Right cardiac atrium (tissue), 5 donors: ENCODE data around the gene MPHOSPH9. TPM values are rescaled to one million over a fixed set of nuclear protein-coding genes. Genes with fewer than 3 reads are reported as not detected.

Source experiments
- ATAC-seq, 2 donors: fragments of 200-7000 bp; cut with Tn5 transposase; one replicate each; pipeline versions ENCODE4 v1.8.0 to v1.9.1; 2020; ENCODE audit warnings: moderate library complexity in 2 of 2, mild to moderate bottlenecking in 1 of 2
- DNase-seq, 3 donors: peaks; one replicate each; pipeline ENCODE4 v3.0.0-alpha.2; 2020
- H3K27ac ChIP-seq: one replicate; pipeline ENCODE4 v1.5.1; 2013; ENCODE audit warnings: mild to moderate bottlenecking, low read length, control low read depth, moderate library complexity
- H3K27me3 ChIP-seq: one replicate; pipeline ENCODE4 v1.6.1; 2013; ENCODE audit not compliant: control insufficient read depth, insufficient read depth
- H3K4me1 ChIP-seq: one replicate; pipeline ENCODE4 v1.6.1; 2013; ENCODE audit warnings: low read length; ENCODE audit not compliant: control insufficient read depth, insufficient read depth
- H3K4me3 ChIP-seq: one replicate; pipeline ENCODE4 v1.5.1; 2013; ENCODE audit warnings: low read length, control low read depth
- H3K9me3 ChIP-seq: one replicate; pipeline ENCODE4 v1.6.1; 2013; ENCODE audit warnings: low read length; ENCODE audit not compliant: control insufficient read depth
- WGBS: extraction: QIAGEN DNeasy Blood & Tissue Kit; methylation state at CpG from one replicate; pipeline ENCODE4 v1.1.7; 2013; 5-methylcytosine and 5-hydroxymethylcytosine counted together
- intact Hi-C, 4 donors: fragments of 100-400 bp; cut with DNase I; formaldehyde crosslinking; loops; one replicate each; pipeline versions ENCODE4 v1.11.0 to v1.14.0; 2022 to 2023
- polyA plus RNA-seq: library from polyadenylated mRNA; stranded (reverse); fragments of 200-250 nt; gene quantifications from one replicate; pipeline ENCODE4 v1.2.3, GENCODE V29; 2013
- total RNA-seq, 4 donors: library from RNA; stranded (reverse); fragmentation: NEBNext Ultra II Directional; extraction: Animal tissue kit (Norgen Biotek cat#: 25700); gene quantifications; one replicate each; pipeline ENCODE4 v1.2.1, GENCODE V29; 2021
- donor health status: healthy with polysubstance abuse.
- donor health status: DM: no; HTN: yes; CAD: no.
- donor health status: DM: no; HTN: no; CAD: no.
- donor health status: DM: no; HTN: yes; CAD: no; lungs with severe emphysema.
- donor health status: DM: yes; HTN: yes; CAD: no.

MPHOSPH9 gene
- total and polyA plus RNA-seq, 5 donors = 8.0 to 27.4 (median 20.7) TPM

- Histone ChIP-seq H3K27me3 (no peaks in the 10 kb centered on the region), H3K4me3 (no peak overlapping the region), H3K4me1 (no peaks in the 10 kb centered on the region), H3K9me3 (no peaks in the 10 kb centered on the region), H3K27ac (no peak overlapping the region)
- ATAC-seq (no peak), DNase-seq (no peak)
- intact Hi-C loops = no loop called here
- 95% methylated on average over 9 of the region's 9 CpGs for WGBS
Observed at GRCh38 chr12:123164710-123165261, 68.2 kb downstream of the MPHOSPH9 start.

DNA sequence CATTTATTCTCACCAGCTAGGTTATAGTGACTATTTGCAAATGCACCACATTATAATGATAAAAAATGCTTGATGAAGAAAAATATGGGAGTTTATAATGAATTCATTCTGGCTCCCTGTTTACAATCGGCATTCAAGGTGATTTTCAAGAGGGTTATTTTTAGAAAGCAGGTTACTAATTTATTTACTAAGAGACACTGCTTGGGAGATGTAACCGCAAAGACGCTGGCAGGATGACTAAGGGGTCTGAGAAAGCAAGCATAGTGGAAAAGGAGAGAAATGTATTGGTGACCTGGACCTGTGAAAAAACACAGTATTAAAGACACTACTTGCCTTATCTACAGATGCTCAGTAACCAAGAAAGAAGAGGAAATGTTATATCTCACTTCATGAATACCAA, 68.7 kb downstream of the MPHOSPH9 start:
- Histone ChIP-seq H3K4me3 (no peak overlapping the region), H3K27ac (no peak overlapping the region), H3K27me3 (no peaks in the 10 kb centered on the region), H3K4me1 (no peaks in the 10 kb centered on the region), H3K9me3 (no peaks in the 10 kb centered on the region)
- DNase-seq (no peak), ATAC-seq (no peak)
- intact Hi-C loops = no loop called here
- 91% methylated on average over 3 of the region's 3 CpGs for WGBS

- no peak overlapping the region for H3K4me3 ChIP-seq
- intact Hi-C loops = no loop called here
- WGBS = 88% methylated on average over 3 of the region's 3 CpGs
Observed at GRCh38 chr12:123163227-123163626, 69.7 kb downstream of the MPHOSPH9 start.

DNA sequence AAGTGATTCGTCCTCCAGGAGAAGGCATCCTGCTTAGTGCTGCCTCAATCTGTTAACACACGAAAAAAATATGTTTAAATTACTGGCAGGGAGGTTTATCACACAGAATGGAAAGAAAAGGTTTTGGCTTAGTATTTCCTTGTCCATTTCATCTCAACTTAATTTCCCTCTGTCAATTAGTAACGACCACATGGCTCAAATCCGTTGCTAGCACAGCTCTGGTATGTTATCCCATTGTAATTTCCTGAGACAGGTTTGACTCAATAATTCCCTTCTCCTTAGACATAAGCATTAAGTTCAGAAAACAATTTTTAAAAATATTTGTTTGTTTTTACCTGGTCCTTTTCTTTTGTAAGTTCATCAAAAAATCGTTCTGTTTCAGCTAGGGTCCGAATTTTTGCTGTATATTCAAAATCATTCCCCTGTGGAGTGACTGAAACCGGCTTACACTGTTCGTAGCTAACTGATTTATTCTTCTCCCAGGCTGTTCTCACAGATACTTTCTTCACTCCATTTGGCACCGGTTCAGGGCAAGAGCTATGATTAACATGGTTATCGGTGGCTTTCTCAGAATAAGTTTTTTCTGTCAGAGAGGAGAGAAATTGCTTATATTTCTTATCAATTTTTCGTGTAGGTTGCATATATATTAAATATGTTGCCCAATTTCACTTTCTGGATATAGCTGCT, 72.0 kb downstream of the MPHOSPH9 start:
- ATAC-seq = no peak

More at GRCh38 chr12:123163227-123163626, 69.7 kb downstream of the MPHOSPH9 start:
- ATAC-seq = no peak
- H3K9me3 ChIP-seq = no peaks in the 10 kb centered on the region
- H3K27me3 ChIP-seq = no peaks in the 10 kb centered on the region
- H3K4me1 ChIP-seq = no peaks in the 10 kb centered on the region
- no peak for DNase-seq
- no peak overlapping the region for H3K27ac ChIP-seq

GRCh38 chr12:123153906-123154305, 79.0 kb downstream of the MPHOSPH9 start:
- H3K27ac ChIP-seq = no peak overlapping the region
- ATAC-seq (no peak), DNase-seq (no peak)
- intact Hi-C loops = loop anchor here in 2 of 4 donors (5.0 to 10.0 kb wide), 2 partner anchors 112 to 119 kb away; no protein-coding TSS in a partner anchor
- no peaks in the 10 kb centered on the region for H3K27me3 ChIP-seq
- no peaks in the 10 kb centered on the region for H3K9me3 ChIP-seq
- 56% methylated on average over 2 of the region's 2 CpGs for WGBS
- no peak overlapping the region for H3K4me3 ChIP-seq
- H3K4me1 ChIP-seq = no peaks in the 10 kb centered on the region

More for the DNA sequence above, 72.0 kb downstream of the MPHOSPH9 start:
- H3K4me3 ChIP-seq = no peak overlapping the region
- intact Hi-C loops = loop anchor here in 1 of 4 donors (2.0 kb wide), 1 partner anchor 46 kb away; no protein-coding TSS in a partner anchor
- no peaks in the 10 kb centered on the region for H3K27me3 ChIP-seq
- 59% methylated on average over 11 of the region's 11 CpGs for WGBS
- DNase-seq = no peak
- H3K27ac ChIP-seq = no peak overlapping the region
- no peaks in the 10 kb centered on the region for H3K9me3 ChIP-seq
- no peaks in the 10 kb centered on the region for H3K4me1 ChIP-seq

- Histone ChIP-seq H3K4me1 (peaks cover 4% of the 10 kb centered on the region), H3K9me3 (no peaks in the 10 kb centered on the region), H3K4me3 (no peak overlapping the region), H3K27ac (no peak overlapping the region), H3K27me3 (no peaks in the 10 kb centered on the region)
- WGBS = 75% methylated on average over 3 of the region's 3 CpGs
- intact Hi-C loops = loop anchor here in 2 of 4 donors (5.0 to 10.0 kb wide), 2 partner anchors 111 to 118 kb away; no protein-coding TSS in a partner anchor
- DNase-seq (no peak), ATAC-seq (no peak)
Observed at GRCh38 chr12:123152833-123153232, 80.1 kb downstream of the MPHOSPH9 start.

- Histone ChIP-seq H3K4me1 (peaks cover 4% of the 10 kb centered on the region), H3K4me3 (peak overlapping the region; percentile 70), H3K27me3 (no peaks in the 10 kb centered on the region), H3K27ac (peak overlapping the region; percentile 3), H3K9me3 (no peaks in the 10 kb centered on the region)
- 43% methylated on average over 46 of the region's 46 CpGs for WGBS
- DNase-seq = no peak
- ATAC-seq = peak; percentile 23 to 30
- intact Hi-C loops = loop anchor here (2.0 to 10.0 kb wide), 4 partner anchors 107 to 117 kb away; no protein-coding TSS in a partner anchor
Observed at GRCh38 chr12:123151457-123152454, 81.2 kb downstream of the MPHOSPH9 start.

GRCh38 chr12:123150744-123151456, 82.0 kb downstream of the MPHOSPH9 start, which contains the start of gene PITPNM2:
Gene PITPNM2 (minus strand): TSS chr12:123151090. CDS start chr12:123034590, 116,500 bp downstream.
- WGBS = under 1% methylated on average over 119 of the region's 119 CpGs
- H3K27me3 ChIP-seq = no peaks in the 10 kb centered on the region
- peaks cover 4% of the 10 kb centered on the region for H3K4me1 ChIP-seq
- intact Hi-C loops = loop anchor here (2.0 to 10.0 kb wide), 4 partner anchors 106 to 116 kb away; no protein-coding TSS in a partner anchor
- peak; percentile 58 to 90 (median 87) for DNase-seq
- no peaks in the 10 kb centered on the region for H3K9me3 ChIP-seq
- peak within 1 kb of the TSS; percentile 7 for H3K27ac ChIP-seq
- ATAC-seq = peak; percentile 70 to 89
- peak within 1 kb of the TSS; percentile 70 for H3K4me3 ChIP-seq

GRCh38 chr12:123150275-123150743, 82.6 kb downstream of the MPHOSPH9 start:
- DNase-seq (peak; percentile 63 to 84 (median 83)), ATAC-seq (peak; percentile 56 to 69)
- H3K9me3 ChIP-seq = no peaks in the 10 kb centered on the region
- H3K27ac ChIP-seq = peak overlapping the region; percentile 7
- WGBS = 1% methylated on average over 54 of the region's 54 CpGs
- peaks cover 4% of the 10 kb centered on the region for H3K4me1 ChIP-seq
- H3K27me3 ChIP-seq = no peaks in the 10 kb centered on the region
- peak overlapping the region; percentile 70 for H3K4me3 ChIP-seq
- intact Hi-C loops = loop anchor here (2.0 to 10.0 kb wide), 4 partner anchors 106 to 116 kb away; no protein-coding TSS in a partner anchor
